ENCODE results near the gene PLN.
A peak's percentile ranks its signal among the peaks of the same experiment; 100 is the strongest.

The PLN gene

DNA sequence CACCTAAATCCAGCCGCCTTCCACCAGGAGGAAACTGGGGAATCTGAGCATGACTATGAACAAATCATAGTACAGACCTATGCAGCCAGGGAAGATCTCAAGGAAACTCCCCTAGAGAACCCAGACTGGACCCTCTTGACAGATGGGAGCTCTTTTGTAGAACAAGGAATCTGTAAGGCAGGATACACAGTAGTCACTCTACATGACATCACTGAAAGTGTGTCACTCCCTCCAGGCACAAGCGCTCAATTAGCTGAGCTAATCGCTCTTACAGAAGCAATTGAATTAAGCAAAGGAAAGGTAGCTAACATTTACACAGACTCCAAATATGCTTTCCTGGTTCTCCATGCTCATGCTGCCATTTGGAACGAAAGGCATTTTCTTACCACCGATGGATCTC is 36.8 kb downstream of the PLN start:
- no peak overlapping the region for H3K14ac ChIP-seq (ENCODE audit: low read length)
- no peak overlapping the region for H3K4me3 ChIP-seq (ENCODE audit: low read depth, low read length)
- H3K4me1 ChIP-seq (ENCODE audit: control insufficient read depth in 1 of 2, insufficient read depth in 2 of 2, low read length in 2 of 2), result peaks cover 0 to 2% of the 10 kb centered on the region in 2 experiments
- no peak overlapping the region for H3K18ac ChIP-seq (ENCODE audit: low read length)
- H2AFZ ChIP-seq (ENCODE audit: insufficient read depth, low read length, poor library complexity), result no peak overlapping the region
- H3K23ac ChIP-seq (ENCODE audit: low read length), result no peak overlapping the region
- H3K4ac ChIP-seq (ENCODE audit: low read depth, low read length), result no peak overlapping the region
- no peak overlapping the region for H2BK12ac ChIP-seq (ENCODE audit: low read length)
- no peak overlapping the region for H4K12ac ChIP-seq (ENCODE audit: low read depth, low read length)
- DNase-seq, result peak; percentile 47 to 56
- no peak overlapping the region for H4K8ac ChIP-seq (ENCODE audit: low read depth, low read length)
- H3K36me3 ChIP-seq (ENCODE audit: control insufficient read depth in 1 of 2, insufficient read depth in 2 of 2, low read length in 2 of 2), result peaks cover 0 to under 1% of the 10 kb centered on the region in 2 experiments
- no peak overlapping the region for H2BK120ac ChIP-seq (ENCODE audit: insufficient read depth, low read length, poor library complexity)
- H3K79me1 ChIP-seq (ENCODE audit: low read length), result no peaks in the 10 kb centered on the region
- H2BK5ac ChIP-seq (ENCODE audit: low read depth, low read length, poor library complexity), result no peak overlapping the region
- H4K91ac ChIP-seq (ENCODE audit: low read depth, low read length), result no peak overlapping the region
- no peaks in the 10 kb centered on the region for H3K79me2 ChIP-seq (ENCODE audit: control insufficient read depth, insufficient read depth, low read length, poor library complexity)
- no peak overlapping the region for H3K9ac ChIP-seq (ENCODE audit: low read length)
- no peak overlapping the region for H2AK5ac ChIP-seq (ENCODE audit: low read length)
- no peaks in the 10 kb centered on the region for H3K27me3 ChIP-seq (ENCODE audit: insufficient read depth, low read length)
- H3K9me3 ChIP-seq (ENCODE audit: insufficient read depth, low read depth, low read length), result no peaks in the 10 kb centered on the region
- H3K27ac ChIP-seq (ENCODE audit: low read depth, low read length), result no peak overlapping the region
- no peak overlapping the region for H3K4me2 ChIP-seq (ENCODE audit: low read length)
- WGBS (ENCODE audit: extremely low coverage, insufficient coverage, insufficient read length), result no CpG with 5 or more reads among the region's 5 CpGs

DNA sequence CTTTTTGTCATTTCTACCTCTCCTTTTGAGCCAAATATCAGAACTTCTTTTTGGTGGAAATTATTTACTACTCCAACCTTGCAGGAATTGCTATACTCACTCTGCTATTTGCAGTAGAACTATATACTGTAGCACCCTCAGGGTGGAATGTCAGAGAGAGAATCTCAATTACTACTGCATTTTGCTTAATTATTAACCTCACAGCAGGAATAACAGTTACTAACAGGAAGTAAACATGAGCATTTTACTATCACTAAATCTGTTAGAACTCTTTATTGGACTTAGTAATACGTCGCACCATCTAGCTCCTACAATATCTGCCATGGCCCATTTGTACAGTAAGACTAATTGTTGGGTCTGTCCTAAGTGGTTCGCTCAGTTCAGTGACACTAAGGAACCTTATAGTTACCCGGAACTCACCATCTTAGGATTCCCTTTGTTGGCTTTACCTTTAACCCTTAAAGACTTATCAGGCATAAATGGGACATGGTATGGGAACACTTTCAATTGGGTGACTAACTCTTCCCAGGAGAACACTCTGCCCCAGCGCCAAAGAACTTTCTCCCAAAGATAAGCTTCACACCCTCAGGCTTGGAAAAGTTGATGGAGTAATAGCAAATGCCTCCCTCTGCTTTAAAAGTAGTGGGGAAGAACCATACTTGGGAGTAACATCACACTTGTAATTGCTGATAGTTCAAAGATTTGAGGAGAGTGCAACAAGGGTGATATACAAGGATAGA is 38.8 kb downstream of the PLN start:
- Histone ChIP-seq H3K23ac (ENCODE audit: low read length) (no peak overlapping the region), H2BK5ac (ENCODE audit: low read depth, low read length, poor library complexity) (no peak overlapping the region), H2AK5ac (ENCODE audit: low read length) (no peak overlapping the region), H4K8ac (ENCODE audit: low read depth, low read length) (no peak overlapping the region), H3K9me3 (ENCODE audit: insufficient read depth, low read depth, low read length) (no peaks in the 10 kb centered on the region), H4K12ac (ENCODE audit: low read depth, low read length) (no peak overlapping the region), H3K4ac (ENCODE audit: low read depth, low read length) (no peak overlapping the region), H2BK120ac (ENCODE audit: insufficient read depth, low read length, poor library complexity) (no peak overlapping the region), H3K9ac (ENCODE audit: low read length) (no peak overlapping the region), H3K4me3 (ENCODE audit: low read depth, low read length) (no peak overlapping the region), H3K4me2 (ENCODE audit: low read length) (no peak overlapping the region), H3K14ac (ENCODE audit: low read length) (no peak overlapping the region), H3K79me1 (ENCODE audit: low read length) (no peaks in the 10 kb centered on the region), H4K91ac (ENCODE audit: low read depth, low read length) (no peak overlapping the region), H3K4me1 (ENCODE audit: control insufficient read depth in 1 of 2, insufficient read depth in 2 of 2, low read length in 2 of 2) (no peaks in the 10 kb centered on the region), H3K27ac (ENCODE audit: low read depth, low read length) (no peak overlapping the region), H3K79me2 (ENCODE audit: control insufficient read depth, insufficient read depth, low read length, poor library complexity) (no peaks in the 10 kb centered on the region), H2AFZ (ENCODE audit: insufficient read depth, low read length, poor library complexity) (no peak overlapping the region), H3K18ac (ENCODE audit: low read length) (no peak overlapping the region), H3K27me3 (ENCODE audit: insufficient read depth, low read length) (no peaks in the 10 kb centered on the region), H2BK12ac (ENCODE audit: low read length) (no peak overlapping the region), H3K36me3 (ENCODE audit: control insufficient read depth in 1 of 2, insufficient read depth in 2 of 2, low read length in 2 of 2) (no peaks in the 10 kb centered on the region)
- WGBS (ENCODE audit: extremely low coverage, insufficient coverage, insufficient read length), result no CpG with 5 or more reads among the region's 5 CpGs
- peak; percentile 62 to 86 for DNase-seq

DNA sequence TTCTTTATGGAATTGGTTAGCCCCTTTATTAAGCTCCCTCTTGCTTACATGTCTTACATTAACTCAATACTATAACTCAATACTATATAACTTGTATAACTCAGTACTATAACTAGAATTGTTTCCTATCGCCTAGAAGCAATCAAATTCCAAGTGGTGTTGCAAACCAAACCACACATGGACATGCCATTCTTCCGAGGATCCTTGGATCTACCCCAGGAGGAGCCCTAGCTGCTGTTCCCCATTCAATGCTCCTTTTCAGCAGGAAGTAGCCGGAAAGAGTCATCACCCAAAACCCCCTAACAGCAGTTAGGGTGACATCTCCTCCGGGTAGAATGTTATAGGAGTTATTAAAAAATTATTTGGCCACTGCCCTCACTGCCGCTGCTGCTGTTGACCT is 40.5 kb downstream of the PLN start:
- H3K4me2 ChIP-seq (ENCODE audit: low read length), result no peak overlapping the region
- H3K4me1 ChIP-seq (ENCODE audit: control insufficient read depth in 1 of 2, insufficient read depth in 2 of 2, low read length in 2 of 2), result no peaks in the 10 kb centered on the region
- no peaks in the 10 kb centered on the region for H3K9me3 ChIP-seq (ENCODE audit: insufficient read depth, low read depth, low read length)
- no peak overlapping the region for H2BK12ac ChIP-seq (ENCODE audit: low read length)
- no peak overlapping the region for H4K12ac ChIP-seq (ENCODE audit: low read depth, low read length)
- H3K14ac ChIP-seq (ENCODE audit: low read length), result no peak overlapping the region
- no CpG with 5 or more reads among the region's 5 CpGs for WGBS (ENCODE audit: extremely low coverage, insufficient coverage, insufficient read length)
- no peak overlapping the region for H2BK120ac ChIP-seq (ENCODE audit: insufficient read depth, low read length, poor library complexity)
- H3K18ac ChIP-seq (ENCODE audit: low read length), result no peak overlapping the region
- H3K79me2 ChIP-seq (ENCODE audit: control insufficient read depth, insufficient read depth, low read length, poor library complexity), result no peaks in the 10 kb centered on the region
- no peak overlapping the region for H2AK5ac ChIP-seq (ENCODE audit: low read length)
- no peak overlapping the region for H2BK5ac ChIP-seq (ENCODE audit: low read depth, low read length, poor library complexity)
- H3K4me3 ChIP-seq (ENCODE audit: low read depth, low read length), result no peak overlapping the region
- H3K36me3 ChIP-seq (ENCODE audit: control insufficient read depth in 1 of 2, insufficient read depth in 2 of 2, low read length in 2 of 2), result no peaks in the 10 kb centered on the region
- H4K8ac ChIP-seq (ENCODE audit: low read depth, low read length), result no peak overlapping the region
- no peak overlapping the region for H4K91ac ChIP-seq (ENCODE audit: low read depth, low read length)
- no peak overlapping the region for H3K9ac ChIP-seq (ENCODE audit: low read length)
- no peak overlapping the region for H3K4ac ChIP-seq (ENCODE audit: low read depth, low read length)
- no peak for DNase-seq
- no peak overlapping the region for H3K23ac ChIP-seq (ENCODE audit: low read length)
- H3K79me1 ChIP-seq (ENCODE audit: low read length), result no peaks in the 10 kb centered on the region
- H3K27ac ChIP-seq (ENCODE audit: low read depth, low read length), result no peak overlapping the region
- no peaks in the 10 kb centered on the region for H3K27me3 ChIP-seq (ENCODE audit: insufficient read depth, low read length)
- no peak overlapping the region for H2AFZ ChIP-seq (ENCODE audit: insufficient read depth, low read length, poor library complexity)

- Histone ChIP-seq H3K27me3 (ENCODE audit: insufficient read depth, low read length) (no peaks in the 10 kb centered on the region), H2BK12ac (ENCODE audit: low read length) (no peak overlapping the region), H3K4me1 (ENCODE audit: control insufficient read depth in 1 of 2, insufficient read depth in 2 of 2, low read length in 2 of 2) (no peaks in the 10 kb centered on the region), H4K12ac (ENCODE audit: low read depth, low read length) (no peak overlapping the region), H4K91ac (ENCODE audit: low read depth, low read length) (no peak overlapping the region), H3K18ac (ENCODE audit: low read length) (no peak overlapping the region), H3K23ac (ENCODE audit: low read length) (no peak overlapping the region), H2AFZ (ENCODE audit: insufficient read depth, low read length, poor library complexity) (no peak overlapping the region), H3K4me3 (ENCODE audit: low read depth, low read length) (no peak overlapping the region), H2BK5ac (ENCODE audit: low read depth, low read length, poor library complexity) (no peak overlapping the region), H3K79me2 (ENCODE audit: control insufficient read depth, insufficient read depth, low read length, poor library complexity) (no peaks in the 10 kb centered on the region), H3K9ac (ENCODE audit: low read length) (no peak overlapping the region), H4K8ac (ENCODE audit: low read depth, low read length) (no peak overlapping the region), H3K36me3 (ENCODE audit: control insufficient read depth in 1 of 2, insufficient read depth in 2 of 2, low read length in 2 of 2) (no peaks in the 10 kb centered on the region), H2BK120ac (ENCODE audit: insufficient read depth, low read length, poor library complexity) (no peak overlapping the region), H2AK5ac (ENCODE audit: low read length) (no peak overlapping the region), H3K14ac (ENCODE audit: low read length) (no peak overlapping the region), H3K27ac (ENCODE audit: low read depth, low read length) (no peak overlapping the region), H3K4me2 (ENCODE audit: low read length) (no peak overlapping the region), H3K4ac (ENCODE audit: low read depth, low read length) (no peak overlapping the region), H3K9me3 (ENCODE audit: insufficient read depth, low read depth, low read length) (no peaks in the 10 kb centered on the region), H3K79me1 (ENCODE audit: low read length) (no peaks in the 10 kb centered on the region)
- whole genome bisulfite sequencing (ENCODE audit: extremely low coverage, insufficient coverage, insufficient read length), result no CpG with 5 or more reads among the region's 4 CpGs
- DNase-seq, result no peak
Measured at GRCh38 chr6:118589186-118589585, 41.1 kb downstream of the PLN start.

All from trophoblast cell (in vitro differentiated cells and primary cell).